ENCODE measurements around the gene AK9. TPM values are rescaled to one million over a fixed set of nuclear protein-coding genes. Genes with fewer than 3 reads are reported as not detected.
A peak's percentile ranks its signal among the peaks of the same experiment; 100 is the strongest.

The AK9 gene
- total RNA-seq, 1 experiment from 2014 or later, result 2.3 TPM

DNA sequence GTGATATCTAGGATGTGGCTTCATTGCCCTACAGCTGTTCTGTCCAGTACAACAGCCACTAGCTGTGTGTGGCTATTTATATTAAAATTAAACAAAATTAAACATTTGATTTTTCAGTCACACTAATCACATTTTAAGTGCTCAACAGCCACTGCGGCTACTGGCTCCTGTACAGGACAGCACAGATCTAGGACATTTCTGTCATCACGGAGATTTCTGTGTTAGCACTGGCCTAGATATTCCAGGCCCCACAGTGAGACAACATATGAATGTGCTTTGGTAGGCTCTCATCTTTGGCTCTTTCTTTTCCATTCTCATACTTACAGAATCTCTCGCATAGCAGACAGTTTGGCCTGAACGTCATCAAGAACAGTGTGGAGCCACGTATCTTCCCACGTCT lies 159.6 kb downstream of the AK9 start:
- no peak for TF ChIP-seq TCF7L2 (IDR thresholded peaks at IDR 0.05; ENCODE audit: low read depth, low read length)

DNA sequence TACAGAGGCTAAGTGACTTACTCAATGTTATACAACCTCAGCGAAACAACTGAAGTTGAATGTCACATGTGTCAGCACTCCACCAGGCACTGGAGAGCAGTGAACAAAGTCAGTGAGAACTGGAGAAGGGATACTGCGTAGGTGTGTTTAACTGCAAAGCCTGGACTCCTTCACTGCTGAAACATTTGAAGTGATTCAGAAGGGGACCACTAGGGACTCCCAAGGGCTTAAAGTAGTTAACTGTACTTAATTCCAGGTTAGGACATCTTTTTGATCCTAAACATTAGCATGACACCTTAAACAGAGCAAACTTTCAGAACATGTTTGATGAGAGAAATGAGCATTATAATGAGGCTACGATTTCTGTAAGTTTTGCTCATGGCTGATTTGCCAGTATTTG lies 163.0 kb downstream of the AK9 start:
- in situ Hi-C loops (cut with HindIII; ENCODE audit: low pct_unique_long_range_greater_than_20kb, low sequenced_read_pairs) (no loop called here), intact Hi-C loops (cut with micrococcal nuclease; ENCODE audit: unreplicated experiment) (loop anchor here (1.0 to 5.0 kb wide), 3 partner anchors 164 to 859 kb away; partner anchors contain the start of genes AK9 and FIG4)
- ChIA-PET CTCF (interaction anchor here (2.6 kb wide), 1 partner anchor 512 kb away, joined by 21 read pairs; no protein-coding TSS in a partner anchor), POLR2A (interaction anchor here (0.5 kb wide), 1 partner anchor 689 kb away, joined by 8 read pairs; no protein-coding TSS in a partner anchor)
- BruUV-seq (replicated peaks), result no TSS peak
- Histone ChIP-seq H3K4me3 (ENCODE audit: low read depth in 2 of 2, low read length in 2 of 2) (no peak overlapping the region), H3K4me1 (ENCODE audit: control insufficient read depth, insufficient read depth, low read length) (no peaks in the 10 kb centered on the region), H3K9me3 (ENCODE audit: control insufficient read depth, insufficient read depth, low read depth, low read length) (peaks cover 12% of the 10 kb centered on the region), H3K27ac (ENCODE audit: low read length) (no peak overlapping the region), H3K27me3 (ENCODE audit: control insufficient read depth, insufficient read depth, low read length) (peaks cover 11% of the 10 kb centered on the region), H3K36me3 (ENCODE audit: control insufficient read depth, insufficient read depth, low read length) (no peaks in the 10 kb centered on the region)
- ATAC-seq (peak; percentile 78), DNase-seq (ENCODE audit: low read depth, low spot score) (no peak)
- TF ChIP-seq, protein P1, sequence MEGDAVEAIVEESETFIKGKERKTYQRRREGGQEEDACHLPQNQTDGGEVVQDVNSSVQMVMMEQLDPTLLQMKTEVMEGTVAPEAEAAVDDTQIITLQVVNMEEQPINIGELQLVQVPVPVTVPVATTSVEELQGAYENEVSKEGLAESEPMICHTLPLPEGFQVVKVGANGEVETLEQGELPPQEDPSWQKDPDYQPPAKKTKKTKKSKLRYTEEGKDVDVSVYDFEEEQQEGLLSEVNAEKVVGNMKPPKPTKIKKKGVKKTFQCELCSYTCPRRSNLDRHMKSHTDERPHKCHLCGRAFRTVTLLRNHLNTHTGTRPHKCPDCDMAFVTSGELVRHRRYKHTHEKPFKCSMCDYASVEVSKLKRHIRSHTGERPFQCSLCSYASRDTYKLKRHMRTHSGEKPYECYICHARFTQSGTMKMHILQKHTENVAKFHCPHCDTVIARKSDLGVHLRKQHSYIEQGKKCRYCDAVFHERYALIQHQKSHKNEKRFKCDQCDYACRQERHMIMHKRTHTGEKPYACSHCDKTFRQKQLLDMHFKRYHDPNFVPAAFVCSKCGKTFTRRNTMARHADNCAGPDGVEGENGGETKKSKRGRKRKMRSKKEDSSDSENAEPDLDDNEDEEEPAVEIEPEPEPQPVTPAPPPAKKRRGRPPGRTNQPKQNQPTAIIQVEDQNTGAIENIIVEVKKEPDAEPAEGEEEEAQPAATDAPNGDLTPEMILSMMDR (IDR thresholded peaks at IDR 0.05), result peak; percentile 41; the same call in 1 of the 2 replicates
- no peak for TF ChIP-seq TCF7L2 (IDR thresholded peaks at IDR 0.05; ENCODE audit: low read depth, low read length)

More for the DNA sequence above, 159.6 kb downstream of the AK9 start:
- peaks cover 3% of the 10 kb centered on the region for H3K27me3 ChIP-seq (ENCODE audit: control insufficient read depth, insufficient read depth, low read length)
- POLR2A ChIA-PET, result no interaction called here
- in situ Hi-C loops (cut with HindIII; ENCODE audit: low pct_unique_long_range_greater_than_20kb, low sequenced_read_pairs), result no loop called here
- H3K27ac ChIP-seq (ENCODE audit: low read length), result no peak overlapping the region
- intact Hi-C loops (cut with micrococcal nuclease; ENCODE audit: unreplicated experiment), result no loop called here
- H3K4me3 ChIP-seq (ENCODE audit: low read depth in 2 of 2, low read length in 2 of 2), result no peak overlapping the region
- ATAC-seq, result 0 out of 2 replicates have a peak, but pooled peaks have one; percentile 18
- no peak for DNase-seq (ENCODE audit: low read depth, low spot score)
- H3K9me3 ChIP-seq (ENCODE audit: control insufficient read depth, insufficient read depth, low read depth, low read length), result no peaks in the 10 kb centered on the region
- no TSS peak for BruUV-seq (replicated peaks)
- no peaks in the 10 kb centered on the region for H3K36me3 ChIP-seq (ENCODE audit: control insufficient read depth, insufficient read depth, low read length)
- CTCF ChIA-PET, result interaction anchor here (0.6 kb wide), 1 partner anchor 164 kb away, joined by 3 read pairs; no protein-coding TSS in a partner anchor
- no peaks in the 10 kb centered on the region for H3K4me1 ChIP-seq (ENCODE audit: control insufficient read depth, insufficient read depth, low read length)

DNA sequence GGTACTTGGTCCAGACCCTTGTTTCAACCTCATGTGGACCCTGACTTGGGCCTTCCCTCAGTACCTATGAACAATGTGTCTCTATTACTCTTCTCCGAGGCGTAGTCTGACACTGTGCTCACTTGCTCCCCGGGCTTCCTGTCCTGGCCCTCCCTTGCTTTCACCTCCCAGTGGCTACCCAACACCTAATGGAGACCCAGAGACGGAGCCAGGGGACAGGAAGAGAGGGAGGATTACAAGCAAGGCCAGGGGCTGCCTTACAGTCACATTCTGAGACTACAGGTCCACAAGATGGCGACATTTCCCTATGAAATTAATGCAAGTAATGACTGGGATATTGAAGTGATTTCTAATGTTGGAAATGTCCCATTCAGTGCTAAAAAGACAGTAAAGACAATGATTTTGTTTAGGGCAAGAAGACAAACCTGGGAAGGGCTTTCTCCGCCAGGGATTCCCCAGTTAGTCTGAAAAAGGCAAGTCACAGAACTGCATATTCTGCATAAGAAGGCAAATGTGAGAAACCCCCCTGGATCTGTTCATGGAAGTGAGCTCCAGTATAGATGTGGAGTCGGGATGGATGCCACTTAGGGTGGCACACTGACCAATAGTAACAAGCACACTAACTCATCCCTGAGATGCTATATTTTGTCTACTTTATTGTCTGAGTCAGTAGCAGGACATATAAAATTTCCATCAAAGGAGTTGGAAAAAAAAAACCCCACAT lies 163.9 kb downstream of the AK9 start:
- Histone ChIP-seq H3K9me3 (ENCODE audit: control insufficient read depth, insufficient read depth, low read depth, low read length) (peaks cover 12% of the 10 kb centered on the region), H3K27me3 (ENCODE audit: control insufficient read depth, insufficient read depth, low read length) (peaks cover 17% of the 10 kb centered on the region), H3K4me1 (ENCODE audit: control insufficient read depth, insufficient read depth, low read length) (no peaks in the 10 kb centered on the region), H3K36me3 (ENCODE audit: control insufficient read depth, insufficient read depth, low read length) (no peaks in the 10 kb centered on the region), H3K4me3 (ENCODE audit: low read depth in 2 of 2, low read length in 2 of 2) (no peak overlapping the region), H3K27ac (ENCODE audit: low read length) (no peak overlapping the region)
- intact Hi-C loops (cut with micrococcal nuclease; ENCODE audit: unreplicated experiment) (loop anchor here (1.0 to 5.0 kb wide), 3 partner anchors 165 to 860 kb away; partner anchors contain the start of genes AK9 and FIG4), in situ Hi-C loops (cut with HindIII; ENCODE audit: low pct_unique_long_range_greater_than_20kb, low sequenced_read_pairs) (no loop called here)
- ATAC-seq (peak; percentile 97), DNase-seq (ENCODE audit: low read depth, low spot score) (peak; percentile 57)
- TF ChIP-seq, protein P1 (IDR thresholded peaks at IDR 0.05), result peak; percentile 87
- TF ChIP-seq, protein P2, sequence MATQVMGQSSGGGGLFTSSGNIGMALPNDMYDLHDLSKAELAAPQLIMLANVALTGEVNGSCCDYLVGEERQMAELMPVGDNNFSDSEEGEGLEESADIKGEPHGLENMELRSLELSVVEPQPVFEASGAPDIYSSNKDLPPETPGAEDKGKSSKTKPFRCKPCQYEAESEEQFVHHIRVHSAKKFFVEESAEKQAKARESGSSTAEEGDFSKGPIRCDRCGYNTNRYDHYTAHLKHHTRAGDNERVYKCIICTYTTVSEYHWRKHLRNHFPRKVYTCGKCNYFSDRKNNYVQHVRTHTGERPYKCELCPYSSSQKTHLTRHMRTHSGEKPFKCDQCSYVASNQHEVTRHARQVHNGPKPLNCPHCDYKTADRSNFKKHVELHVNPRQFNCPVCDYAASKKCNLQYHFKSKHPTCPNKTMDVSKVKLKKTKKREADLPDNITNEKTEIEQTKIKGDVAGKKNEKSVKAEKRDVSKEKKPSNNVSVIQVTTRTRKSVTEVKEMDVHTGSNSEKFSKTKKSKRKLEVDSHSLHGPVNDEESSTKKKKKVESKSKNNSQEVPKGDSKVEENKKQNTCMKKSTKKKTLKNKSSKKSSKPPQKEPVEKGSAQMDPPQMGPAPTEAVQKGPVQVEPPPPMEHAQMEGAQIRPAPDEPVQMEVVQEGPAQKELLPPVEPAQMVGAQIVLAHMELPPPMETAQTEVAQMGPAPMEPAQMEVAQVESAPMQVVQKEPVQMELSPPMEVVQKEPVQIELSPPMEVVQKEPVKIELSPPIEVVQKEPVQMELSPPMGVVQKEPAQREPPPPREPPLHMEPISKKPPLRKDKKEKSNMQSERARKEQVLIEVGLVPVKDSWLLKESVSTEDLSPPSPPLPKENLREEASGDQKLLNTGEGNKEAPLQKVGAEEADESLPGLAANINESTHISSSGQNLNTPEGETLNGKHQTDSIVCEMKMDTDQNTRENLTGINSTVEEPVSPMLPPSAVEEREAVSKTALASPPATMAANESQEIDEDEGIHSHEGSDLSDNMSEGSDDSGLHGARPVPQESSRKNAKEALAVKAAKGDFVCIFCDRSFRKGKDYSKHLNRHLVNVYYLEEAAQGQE (IDR thresholded peaks at IDR 0.05; ENCODE audit: insufficient read depth in 1 of 2, low read depth in 2 of 2, low read length in 1 of 2), result no peak
- ChIA-PET CTCF (interaction anchor here (0.5 to 2.6 kb wide), 5 partner anchors 511 to 877 kb away, joined by 3 to 21 read pairs (median 3); no protein-coding TSS in a partner anchor), POLR2A (no interaction called here)
- BruUV-seq (replicated peaks), result no TSS peak
